Central memory CD8-positive, alpha-beta T cell (primary cell): ENCODE data around the gene CCDC124.
"Not testable (repeated sequence)": the region's sequence is repeated elsewhere in the genome, so short reads cannot be mapped to it uniquely, and the experiment has no call there.

Experiments used
- ATAC-seq: fragments of 150-1000 bp; cut with Tn5 transposase; replicated peaks from 2 replicates; pipeline ENCODE4 v1.10.0; 2022; ENCODE audit warnings: mild to moderate bottlenecking, moderate FRiP score, moderate number of reproducible peaks; ENCODE audit not compliant: poor library complexity, severe bottlenecking; ENCODE audit errors: extremely low read depth
- DNase-seq, 2 donors: peaks; one replicate each; pipeline ENCODE4 v3.0.0; 2021; ENCODE audit warnings: low spot score in 2 of 2
- H3K27ac Mint-ChIP-seq: one replicate; pipeline ENCODE4 v1.8.0; 2022; ENCODE audit warnings: low read depth, mild to moderate bottlenecking, moderate library complexity, mixed read lengths
- H3K27me3 Mint-ChIP-seq: one replicate; pipeline ENCODE4 v1.8.0; 2022; ENCODE audit warnings: mixed read lengths
- H3K36me3 Mint-ChIP-seq: one replicate; pipeline ENCODE4 v1.8.0; 2022; ENCODE audit warnings: mild to moderate bottlenecking, moderate library complexity, mixed read lengths; ENCODE audit not compliant: insufficient read depth
- H3K4me1 Mint-ChIP-seq: one replicate; pipeline ENCODE4 v1.8.0; 2022; ENCODE audit warnings: mixed read lengths
- H3K4me3 Mint-ChIP-seq: one replicate; pipeline ENCODE4 v1.8.0; 2022; ENCODE audit warnings: mild to moderate bottlenecking, moderate library complexity, mixed read lengths
- H3K9me3 Mint-ChIP-seq: one replicate; pipeline ENCODE4 v1.8.0; 2022; ENCODE audit warnings: mixed read lengths

CCDC124 gene, protein sequence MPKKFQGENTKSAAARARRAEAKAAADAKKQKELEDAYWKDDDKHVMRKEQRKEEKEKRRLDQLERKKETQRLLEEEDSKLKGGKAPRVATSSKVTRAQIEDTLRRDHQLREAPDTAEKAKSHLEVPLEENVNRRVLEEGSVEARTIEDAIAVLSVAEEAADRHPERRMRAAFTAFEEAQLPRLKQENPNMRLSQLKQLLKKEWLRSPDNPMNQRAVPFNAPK

DNA sequence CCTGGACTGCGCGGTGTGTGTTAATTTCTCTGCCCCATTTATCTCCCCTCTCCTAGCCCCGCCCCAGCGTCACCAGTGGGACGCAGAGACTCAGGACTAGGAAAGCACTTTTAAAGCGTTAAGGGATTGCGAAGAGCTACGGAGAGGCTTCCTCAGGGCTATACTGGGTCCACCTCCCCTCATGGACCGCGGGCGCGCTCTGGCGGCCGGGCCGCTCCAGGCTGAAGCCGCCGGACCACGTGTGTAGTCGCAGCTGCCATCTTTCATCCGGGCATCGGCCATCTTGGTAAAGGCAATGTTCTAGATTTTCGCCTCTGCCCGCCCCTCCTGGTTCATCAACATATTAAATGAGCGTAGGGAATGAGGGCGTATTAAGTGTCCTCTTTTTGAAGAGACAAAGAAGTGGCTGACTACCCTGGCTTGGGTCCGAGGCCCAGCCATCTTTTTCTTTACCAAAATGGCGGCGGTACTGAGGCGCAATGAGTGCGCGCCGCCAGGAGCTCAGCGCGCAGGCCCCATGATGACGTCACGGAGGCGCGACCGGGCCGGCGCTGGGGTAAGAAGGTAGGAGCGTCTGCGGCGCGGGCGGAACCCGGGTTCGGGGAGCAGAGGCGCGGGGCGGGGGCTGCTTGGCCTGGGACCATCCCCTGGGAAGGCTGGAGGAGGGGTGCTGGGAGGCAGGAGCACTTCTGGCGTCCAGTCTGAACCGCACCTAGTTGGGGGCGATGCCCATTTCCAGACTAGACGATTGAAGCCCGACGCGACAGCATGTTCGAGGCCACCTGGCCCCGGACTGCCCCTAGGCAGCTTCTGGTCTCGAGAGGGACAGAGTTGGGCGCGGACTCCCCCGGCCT lies at the start of gene CCDC124:
Gene CCDC124, plus strand, starts transcription at position 531 of the 854 bp plus-strand sequence. CDS start 3,406 bp downstream, outside the sequence.
- ATAC-seq (peak; percentile 97), DNase-seq (peak; percentile 81 to 87)
- Mint-ChIP-seq H3K4me3 (peak within 1 kb of the TSS; percentile 87), H3K27me3 (no peaks in the 10 kb centered on the region), H3K36me3 (peaks cover 11% of the 10 kb centered on the region), H3K27ac (peak within 1 kb of the TSS; percentile 95), H3K9me3 (no peaks in the 10 kb centered on the region), H3K4me1 (peaks cover 20% of the 10 kb centered on the region)

- DNase-seq (no peak), ATAC-seq (no peak)
- no peaks in the 10 kb centered on the region for H3K4me1 Mint-ChIP-seq
- H3K36me3 Mint-ChIP-seq: peaks cover 3% of the 10 kb centered on the region
- H3K4me3 Mint-ChIP-seq: no peak overlapping the region
- H3K27me3 Mint-ChIP-seq: peaks cover 1% of the 10 kb centered on the region
- no peaks in the 10 kb centered on the region for H3K9me3 Mint-ChIP-seq
- H3K27ac Mint-ChIP-seq: no peak overlapping the region
Measured at GRCh38 chr19:17883627-17884410, 49.0 kb upstream of the CCDC124 start.

- H3K4me1 Mint-ChIP-seq: no peaks in the 10 kb centered on the region
Measured at GRCh38 chr19:17886515-17886914, 46.3 kb upstream of the CCDC124 start.

GRCh38 chr19:17887221-17887620 lies 45.6 kb upstream of the CCDC124 start:
- H3K27me3 Mint-ChIP-seq: peaks cover 27% of the 10 kb centered on the region
- H3K4me1 Mint-ChIP-seq, H3K9me3 Mint-ChIP-seq, H3K36me3 Mint-ChIP-seq, ATAC-seq, DNase-seq, H3K27ac Mint-ChIP-seq, H3K4me3 Mint-ChIP-seq: not testable (repeated sequence)

More at GRCh38 chr19:17886515-17886914, 46.3 kb upstream of the CCDC124 start:
- H3K36me3 Mint-ChIP-seq: peaks cover 3% of the 10 kb centered on the region
- ATAC-seq (no peak), DNase-seq (no peak)
- no peaks in the 10 kb centered on the region for H3K9me3 Mint-ChIP-seq
- H3K27me3 Mint-ChIP-seq: peaks cover 20% of the 10 kb centered on the region
- H3K4me3 Mint-ChIP-seq: no peak overlapping the region
- no peak overlapping the region for H3K27ac Mint-ChIP-seq

DNA sequence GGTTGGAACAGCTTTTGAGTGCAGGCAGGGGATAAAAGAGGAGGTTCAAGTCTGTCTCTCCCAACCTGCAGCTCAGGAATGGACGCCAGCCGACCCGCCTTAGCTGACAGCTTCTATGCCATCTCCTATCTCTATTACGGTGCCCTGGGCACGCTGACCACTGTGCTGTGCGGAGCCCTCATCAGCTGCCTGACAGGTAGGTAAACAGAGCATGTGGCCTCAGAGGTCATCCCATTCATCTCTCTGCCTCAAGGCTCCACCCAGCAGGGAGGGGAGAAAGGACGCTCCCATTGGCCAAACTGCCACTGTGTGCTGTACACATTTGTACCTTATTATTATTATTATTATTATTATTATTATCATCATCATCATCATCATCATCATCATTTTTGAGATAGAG lies 44.6 kb upstream of the CCDC124 start:
- Mint-ChIP-seq H3K27me3 (peaks cover 38% of the 10 kb centered on the region), H3K4me3 (no peak overlapping the region), H3K27ac (no peak overlapping the region), H3K36me3 (peaks cover 5% of the 10 kb centered on the region), H3K9me3 (no peaks in the 10 kb centered on the region), H3K4me1 (no peaks in the 10 kb centered on the region)
- ATAC-seq (no peak), DNase-seq (no peak)

DNA sequence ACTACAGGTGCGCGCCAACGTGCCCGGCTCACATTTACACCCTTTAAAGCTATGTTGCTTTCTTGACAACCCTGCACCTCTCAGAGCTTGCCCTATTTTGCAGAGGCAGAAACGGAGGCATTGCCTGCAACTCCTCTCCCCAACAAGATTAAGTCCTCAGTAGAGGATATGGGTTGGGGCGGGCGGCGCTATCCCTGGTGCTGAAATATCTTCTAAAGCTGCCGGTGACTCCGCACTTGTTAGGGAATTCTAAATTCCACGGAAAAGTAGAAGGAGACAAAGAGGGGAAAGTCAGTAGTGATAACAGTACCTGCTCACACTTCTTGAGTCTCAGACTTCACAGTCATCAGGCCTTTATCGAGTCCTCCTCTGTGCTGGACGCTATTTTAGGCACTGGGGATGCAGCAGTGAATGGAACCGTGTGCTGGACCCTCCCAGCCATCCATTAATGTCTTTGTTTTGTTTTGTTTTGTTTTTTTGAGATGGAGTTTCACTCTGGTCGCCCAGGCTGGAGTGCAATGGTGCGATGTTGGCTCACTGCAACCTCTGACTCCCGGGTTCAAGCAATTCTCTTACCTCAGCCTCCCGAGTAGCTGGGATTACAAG lies 43.1 kb upstream of the CCDC124 start:
- Mint-ChIP-seq H3K4me3 (no peak overlapping the region), H3K9me3 (no peaks in the 10 kb centered on the region), H3K4me1 (no peaks in the 10 kb centered on the region), H3K27me3 (peaks cover 42% of the 10 kb centered on the region), H3K27ac (no peak overlapping the region), H3K36me3 (peaks cover 5% of the 10 kb centered on the region)
- DNase-seq: no peak
- no peak for ATAC-seq

GRCh38 chr19:17893766-17894165 lies 39.0 kb upstream of the CCDC124 start:
- H3K36me3 Mint-ChIP-seq: peaks cover 4% of the 10 kb centered on the region
- no peaks in the 10 kb centered on the region for H3K9me3 Mint-ChIP-seq
- no peak overlapping the region for H3K27ac Mint-ChIP-seq
- peaks cover 45% of the 10 kb centered on the region for H3K27me3 Mint-ChIP-seq
- no peak for ATAC-seq
- H3K4me3 Mint-ChIP-seq: no peak overlapping the region
- no peaks in the 10 kb centered on the region for H3K4me1 Mint-ChIP-seq
- DNase-seq: no peak

GRCh38 chr19:17902701-17903100 lies 30.1 kb upstream of the CCDC124 start:
- no peaks in the 10 kb centered on the region for H3K4me1 Mint-ChIP-seq
- H3K9me3 Mint-ChIP-seq: no peaks in the 10 kb centered on the region
- H3K27me3 Mint-ChIP-seq: peaks cover 54% of the 10 kb centered on the region
- DNase-seq: no peak
- ATAC-seq: no peak
- H3K4me3 Mint-ChIP-seq: no peak overlapping the region
- H3K27ac Mint-ChIP-seq: no peak overlapping the region
- H3K36me3 Mint-ChIP-seq: no peaks in the 10 kb centered on the region

- H3K27ac Mint-ChIP-seq: no peak overlapping the region
- no peak for ATAC-seq
- H3K27me3 Mint-ChIP-seq: peaks cover 9% of the 10 kb centered on the region
- H3K9me3 Mint-ChIP-seq: no peaks in the 10 kb centered on the region
- H3K36me3 Mint-ChIP-seq: no peaks in the 10 kb centered on the region
- no peak for DNase-seq
- no peak overlapping the region for H3K4me3 Mint-ChIP-seq
- no peaks in the 10 kb centered on the region for H3K4me1 Mint-ChIP-seq
Measured at GRCh38 chr19:17908244-17908643, 24.6 kb upstream of the CCDC124 start.

- H3K27me3 Mint-ChIP-seq: peaks cover under 1% of the 10 kb centered on the region
- DNase-seq: no peak
- H3K4me1 Mint-ChIP-seq: no peaks in the 10 kb centered on the region
- H3K36me3 Mint-ChIP-seq: no peaks in the 10 kb centered on the region
- no peak for ATAC-seq
- no peak overlapping the region for H3K4me3 Mint-ChIP-seq
- H3K27ac Mint-ChIP-seq: no peak overlapping the region
- H3K9me3 Mint-ChIP-seq: no peaks in the 10 kb centered on the region
Measured at GRCh38 chr19:17909003-17909732, 23.6 kb upstream of the CCDC124 start.

GRCh38 chr19:17910791-17911360 lies 21.9 kb upstream of the CCDC124 start:
- Mint-ChIP-seq H3K4me3 (no peak overlapping the region), H3K9me3 (no peaks in the 10 kb centered on the region), H3K27ac (no peak overlapping the region), H3K36me3 (no peaks in the 10 kb centered on the region), H3K4me1 (no peaks in the 10 kb centered on the region), H3K27me3 (no peaks in the 10 kb centered on the region)
- DNase-seq: no peak
- no peak for ATAC-seq
